Measurements from ENCODE around the gene FOXJ3. TPM values are rescaled to one million over a fixed set of nuclear protein-coding genes. Genes with fewer than 3 reads are reported as not detected.

The FOXJ3 gene
- total RNA-seq, 2 donors from 2014 or later: 67.3 to 79.4 TPM

- WGBS, 2 experiments (ENCODE audit: insufficient coverage in 1 of 2, insufficient read length in 1 of 2): 77 to 86% methylated on average over 3 to 4 of the region's 4 CpGs
These were observed 191.9 kb downstream of the FOXJ3 start for GRCh38 chr1:42142894-42143675.

GRCh38 chr1:42141978-42142377 is 193.1 kb downstream of the FOXJ3 start:
- Mint-ChIP-seq H3K4me1 (no peaks in the 10 kb centered on the region), H3K36me3 (ENCODE audit: low read depth) (no peaks in the 10 kb centered on the region), H3K27me3 (ENCODE audit: insufficient read depth) (no peaks in the 10 kb centered on the region), H3K4me3 (no peak overlapping the region), H3K9me3 (no peaks in the 10 kb centered on the region), H3K27ac (no peak overlapping the region)
- H3K36me3 ChIP-seq (ENCODE audit: control insufficient read depth, insufficient read depth, low read length): no peaks in the 10 kb centered on the region
- no peak overlapping the region for H3K27ac ChIP-seq (ENCODE audit: low read depth, low read length)
- no peaks in the 10 kb centered on the region for H3K4me1 ChIP-seq (ENCODE audit: control insufficient read depth, insufficient read depth, low read length)
- no peaks in the 10 kb centered on the region for H3K9me3 ChIP-seq (ENCODE audit: control insufficient read depth, low read length)
- no peak overlapping the region for H3K4me3 ChIP-seq (ENCODE audit: low read length)
- no peak overlapping the region for H3K9ac ChIP-seq (ENCODE audit: extremely low read depth, low read length, poor library complexity, severe bottlenecking)
- no peak for DNase-seq
- no peak for TF ChIP-seq CTCF (conservative IDR thresholded peaks at IDR 0.05)
- no peaks in the 10 kb centered on the region for H3K27me3 ChIP-seq (ENCODE audit: control insufficient read depth, insufficient read depth, low read length, poor library complexity, severe bottlenecking)
- 90 to 91% methylated on average over 4 to 5 of the region's 5 CpGs for WGBS, 2 experiments (ENCODE audit: insufficient coverage in 1 of 2, insufficient read length in 1 of 2)

More at GRCh38 chr1:42142894-42143675, 191.9 kb downstream of the FOXJ3 start:
- TF ChIP-seq CTCF (conservative IDR thresholded peaks at IDR 0.05): no peak
- peak; percentile 37 for DNase-seq
- no peaks in the 10 kb centered on the region for H3K4me1 Mint-ChIP-seq
- H3K9me3 Mint-ChIP-seq: no peaks in the 10 kb centered on the region
- no peak overlapping the region for H3K27ac Mint-ChIP-seq
- Histone ChIP-seq H3K4me3 (ENCODE audit: low read length) (no peak overlapping the region), H3K27ac (ENCODE audit: low read depth, low read length) (no peak overlapping the region), H3K9me3 (ENCODE audit: control insufficient read depth, low read length) (no peaks in the 10 kb centered on the region), H3K4me1 (ENCODE audit: control insufficient read depth, insufficient read depth, low read length) (no peaks in the 10 kb centered on the region), H3K36me3 (ENCODE audit: control insufficient read depth, insufficient read depth, low read length) (no peaks in the 10 kb centered on the region), H3K9ac (ENCODE audit: extremely low read depth, low read length, poor library complexity, severe bottlenecking) (no peak overlapping the region), H3K27me3 (ENCODE audit: control insufficient read depth, insufficient read depth, low read length, poor library complexity, severe bottlenecking) (peaks cover 3% of the 10 kb centered on the region)
- no peaks in the 10 kb centered on the region for H3K36me3 Mint-ChIP-seq (ENCODE audit: low read depth)
- H3K27me3 Mint-ChIP-seq (ENCODE audit: insufficient read depth): no peaks in the 10 kb centered on the region
- H3K4me3 Mint-ChIP-seq: no peak overlapping the region

- DNase-seq: no peak
- Mint-ChIP-seq H3K9me3 (no peaks in the 10 kb centered on the region), H3K27ac (no peak overlapping the region)
These were observed 194.8 kb downstream of the FOXJ3 start for GRCh38 chr1:42140191-42140590.

More at GRCh38 chr1:42140191-42140590, 194.8 kb downstream of the FOXJ3 start:
- no peak overlapping the region for H3K4me3 ChIP-seq (ENCODE audit: low read length)
- Mint-ChIP-seq H3K4me3 (no peak overlapping the region), H3K27me3 (ENCODE audit: insufficient read depth) (peaks cover 8% of the 10 kb centered on the region), H3K4me1 (no peaks in the 10 kb centered on the region), H3K36me3 (ENCODE audit: low read depth) (no peaks in the 10 kb centered on the region)
- TF ChIP-seq CTCF (conservative IDR thresholded peaks at IDR 0.05): no peak
- no peaks in the 10 kb centered on the region for H3K9me3 ChIP-seq (ENCODE audit: control insufficient read depth, low read length)
- H3K27me3 ChIP-seq (ENCODE audit: control insufficient read depth, insufficient read depth, low read length, poor library complexity, severe bottlenecking): no peaks in the 10 kb centered on the region
- no peak overlapping the region for H3K27ac ChIP-seq (ENCODE audit: low read depth, low read length)
- 86 to 93% methylated on average over 1 of the region's 2 CpGs for WGBS, 2 experiments (ENCODE audit: insufficient coverage in 1 of 2, insufficient read length in 1 of 2)
- H3K4me1 ChIP-seq (ENCODE audit: control insufficient read depth, insufficient read depth, low read length): no peaks in the 10 kb centered on the region
- H3K36me3 ChIP-seq (ENCODE audit: control insufficient read depth, insufficient read depth, low read length): no peaks in the 10 kb centered on the region
- no peak overlapping the region for H3K9ac ChIP-seq (ENCODE audit: extremely low read depth, low read length, poor library complexity, severe bottlenecking)

All from endodermal cell (in vitro differentiated cells).